HG03565 (cell line): ENCODE results near the gene ZNF385B.

Experiments
- ATAC-seq: cut with Tn5 transposase; IDR thresholded peaks from one replicate; pipeline ENCODE4 v1.9.1; 2021; ENCODE audit warnings: mild to moderate bottlenecking, moderate library complexity; ENCODE audit not compliant: unreplicated experiment

Gene ZNF385B

GRCh38 chr2:179422037-179422643 lies 439.3 kb downstream of the ZNF385B start:
- peak; percentile 89 for ATAC-seq

DNA sequence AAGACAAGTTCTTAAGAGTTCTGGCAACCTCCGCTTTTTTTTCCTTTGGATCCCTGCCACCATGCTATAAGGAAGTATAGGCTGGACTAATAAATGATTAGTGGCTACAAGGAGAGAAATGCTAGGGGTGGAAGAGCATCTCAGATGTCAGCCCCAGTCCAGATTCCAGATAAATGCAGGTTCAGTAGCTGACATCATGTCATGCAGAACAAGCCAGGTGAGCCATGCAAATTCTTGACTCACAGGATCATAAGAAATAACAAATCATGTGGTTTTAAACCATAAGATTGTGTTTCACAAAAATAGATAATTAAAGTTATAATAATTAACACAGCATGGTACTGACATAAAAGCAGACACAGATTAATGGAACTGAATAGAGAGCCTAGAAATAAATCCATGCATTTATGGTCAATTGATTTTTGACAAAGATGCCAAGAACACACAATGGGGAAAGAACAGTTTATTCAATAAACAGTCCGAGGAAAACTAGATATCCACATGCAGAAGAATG lies 443.9 kb downstream of the ZNF385B start:
- ATAC-seq = no peak

- no peak for ATAC-seq
These were observed 449.3 kb downstream of the ZNF385B start for GRCh38 chr2:179412112-179412511.

DNA sequence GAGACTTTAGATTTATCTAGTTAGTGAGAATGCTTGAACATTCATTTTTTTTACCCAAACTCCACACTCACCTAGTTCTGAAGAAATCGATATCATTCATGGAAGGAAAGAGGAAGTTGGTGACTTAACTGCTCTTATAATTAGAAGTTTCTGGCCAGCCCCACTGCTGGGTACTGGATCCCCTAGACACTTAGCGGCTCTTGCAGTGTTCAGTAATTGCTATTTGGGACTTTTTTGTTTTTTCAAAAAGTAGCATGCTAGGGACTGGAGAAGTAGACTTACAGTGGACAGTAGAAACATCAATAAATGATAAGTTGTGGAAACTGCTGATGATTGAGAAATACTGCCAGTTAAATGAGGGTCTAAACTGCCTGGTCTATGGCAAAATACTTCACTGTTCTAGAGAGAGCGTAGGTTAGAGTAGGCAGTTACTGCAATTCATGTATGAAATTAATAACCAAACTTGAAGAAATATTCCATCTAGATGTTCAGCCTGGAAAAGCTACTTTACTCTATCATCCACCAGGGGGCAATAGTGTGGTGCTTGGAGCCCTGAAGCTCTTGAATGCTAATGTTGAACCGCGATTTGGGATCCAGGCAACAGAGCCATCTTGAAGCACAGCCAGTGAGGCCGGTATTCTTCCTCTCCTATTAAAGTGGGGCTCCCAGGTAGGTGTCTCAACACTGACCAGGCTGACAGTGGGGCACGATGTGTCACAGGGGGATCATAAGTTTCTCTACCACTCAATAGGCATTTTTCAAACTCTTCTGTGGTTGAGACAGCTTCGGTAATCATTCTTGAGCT lies 450.7 kb downstream of the ZNF385B start:
- ATAC-seq = peak; percentile 73

DNA sequence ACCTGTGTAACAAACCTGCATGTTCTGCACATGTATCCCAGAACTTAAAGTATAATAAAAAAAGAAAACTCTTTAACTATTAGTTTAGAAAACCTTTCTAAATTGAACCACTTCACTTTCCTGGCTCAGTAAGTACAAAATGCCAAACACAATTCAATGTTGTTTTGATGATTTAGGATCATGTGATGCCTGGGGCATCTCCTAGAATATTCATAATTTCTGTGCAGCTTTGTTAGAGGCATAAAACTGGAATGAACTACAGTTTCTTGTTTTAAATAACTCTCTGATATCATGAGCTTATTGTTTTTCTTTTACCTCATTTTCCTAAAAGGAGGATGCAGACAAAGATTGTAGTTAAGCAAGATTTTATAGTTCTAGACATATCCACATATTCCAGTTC lies 457.8 kb downstream of the ZNF385B start:
- ATAC-seq = no peak

- no peak for ATAC-seq
These were observed 467.9 kb downstream of the ZNF385B start for GRCh38 chr2:179393481-179393880.
